Esophagus squamous epithelium (tissue), 4 donors: Measurements from ENCODE around the gene AK1.

ENCODE experiments used
- POLR2A ChIP-seq, 4 donors: fragments of 450-650 bp; IDR thresholded peaks; one replicate each; pipeline ENCODE4 v1.6.1; 2017; ENCODE audit warnings: antibody characterized with exemption in 4 of 4, mild to moderate bottlenecking in 4 of 4, moderate library complexity in 3 of 4
- TF ChIP-seq, protein P1 (sequence below), 6 experiments: fragments of 450-650 bp in 4 of 6; fragments of 200-600 bp in 2 of 6; sonication (generic) in 2 of 6; IDR thresholded peaks; one replicate each; pipeline ENCODE4 v1.5.1; 2016 to 2019; ENCODE audit warnings: antibody characterized with exemption in 6 of 6, mild to moderate bottlenecking in 4 of 6, moderate library complexity in 4 of 6

DNA sequence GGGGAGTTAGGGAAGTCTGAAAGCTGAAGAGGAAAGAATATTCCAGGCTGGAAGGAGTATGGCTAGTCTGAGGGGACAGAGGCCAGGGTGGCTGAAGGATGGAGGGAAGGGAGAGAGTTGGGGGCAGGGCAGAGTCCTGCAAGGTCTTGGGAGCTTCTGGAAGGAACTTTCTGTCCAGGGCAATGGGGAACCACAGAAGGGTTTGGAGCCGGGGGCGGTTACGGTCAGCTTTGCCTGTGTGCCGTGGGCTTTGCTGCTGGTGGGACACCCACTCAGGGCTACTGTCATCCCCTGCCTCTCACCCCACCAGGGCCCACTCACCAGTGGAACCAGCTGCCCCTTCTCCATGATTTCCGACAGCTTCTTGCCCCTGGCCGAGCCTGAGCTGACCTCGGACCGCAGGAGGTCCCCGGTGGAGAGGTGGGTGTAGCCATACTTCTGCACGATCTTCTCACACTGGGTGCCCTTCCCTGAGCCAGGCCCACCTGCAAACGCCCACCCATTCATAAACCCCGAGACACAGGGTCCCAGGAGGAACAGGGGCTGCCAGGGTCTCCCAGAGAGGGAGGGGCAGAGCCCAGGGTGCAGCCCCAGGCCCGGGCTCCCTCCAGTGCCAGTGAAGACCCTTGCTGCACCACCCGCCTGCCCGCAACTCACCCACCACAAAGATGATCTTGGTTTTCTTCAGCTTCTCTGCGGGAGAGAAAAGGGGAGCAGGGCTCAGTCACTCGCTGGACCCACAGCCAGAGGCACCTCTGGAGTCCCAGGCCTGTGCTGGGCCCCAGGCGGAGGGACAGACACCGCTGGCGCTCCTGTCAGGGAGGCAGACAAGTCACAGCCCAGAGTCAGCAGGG, 4.9 kb downstream of the AK1 start:
- TF ChIP-seq, protein P1, sequence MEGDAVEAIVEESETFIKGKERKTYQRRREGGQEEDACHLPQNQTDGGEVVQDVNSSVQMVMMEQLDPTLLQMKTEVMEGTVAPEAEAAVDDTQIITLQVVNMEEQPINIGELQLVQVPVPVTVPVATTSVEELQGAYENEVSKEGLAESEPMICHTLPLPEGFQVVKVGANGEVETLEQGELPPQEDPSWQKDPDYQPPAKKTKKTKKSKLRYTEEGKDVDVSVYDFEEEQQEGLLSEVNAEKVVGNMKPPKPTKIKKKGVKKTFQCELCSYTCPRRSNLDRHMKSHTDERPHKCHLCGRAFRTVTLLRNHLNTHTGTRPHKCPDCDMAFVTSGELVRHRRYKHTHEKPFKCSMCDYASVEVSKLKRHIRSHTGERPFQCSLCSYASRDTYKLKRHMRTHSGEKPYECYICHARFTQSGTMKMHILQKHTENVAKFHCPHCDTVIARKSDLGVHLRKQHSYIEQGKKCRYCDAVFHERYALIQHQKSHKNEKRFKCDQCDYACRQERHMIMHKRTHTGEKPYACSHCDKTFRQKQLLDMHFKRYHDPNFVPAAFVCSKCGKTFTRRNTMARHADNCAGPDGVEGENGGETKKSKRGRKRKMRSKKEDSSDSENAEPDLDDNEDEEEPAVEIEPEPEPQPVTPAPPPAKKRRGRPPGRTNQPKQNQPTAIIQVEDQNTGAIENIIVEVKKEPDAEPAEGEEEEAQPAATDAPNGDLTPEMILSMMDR (IDR thresholded peaks at IDR 0.05) = no peak
- TF ChIP-seq POLR2A (IDR thresholded peaks at IDR 0.05) = no peak
